Endodermal cell (in vitro differentiated cells): Measurements from ENCODE around the gene DLG1. TPM values are rescaled to one million over a fixed set of nuclear protein-coding genes. Genes with fewer than 3 reads are reported as not detected.

ENCODE experiments used
- DNase-seq: peaks from one replicate; pipeline ENCODE4 v3.0.0-alpha.2; 2017
- H3K27ac ChIP-seq: 2 replicates; pipeline ENCODE4 v1.5.1; 2013; ENCODE audit warnings: mild to moderate bottlenecking, low read depth, low read length, moderate library complexity
- H3K27me3 ChIP-seq: 2 replicates; pipeline ENCODE4 v1.6.1; 2013; ENCODE audit warnings: mild to moderate bottlenecking, low read length, moderate library complexity; ENCODE audit not compliant: insufficient read depth, control insufficient read depth, poor library complexity, severe bottlenecking
- H3K36me3 ChIP-seq: 2 replicates; pipeline ENCODE4 v1.7.0; 2013; ENCODE audit warnings: mild to moderate bottlenecking, low read length, moderate library complexity; ENCODE audit not compliant: control insufficient read depth, insufficient read depth
- H3K4me1 ChIP-seq: one replicate; pipeline ENCODE4 v1.7.0; 2013; ENCODE audit warnings: low read length; ENCODE audit not compliant: control insufficient read depth, insufficient read depth
- H3K4me3 ChIP-seq: 2 replicates; pipeline ENCODE4 v1.5.1; 2013; ENCODE audit warnings: mild to moderate bottlenecking, low read length, moderate library complexity
- H3K9ac ChIP-seq: 2 replicates; pipeline ENCODE4 v1.6.1; 2013; ENCODE audit warnings: mild to moderate bottlenecking, low read length, moderate library complexity; ENCODE audit not compliant: poor library complexity, severe bottlenecking; ENCODE audit errors: extremely low read depth
- H3K9me3 ChIP-seq: 2 replicates; pipeline ENCODE4 v1.6.1; 2013; ENCODE audit warnings: mild to moderate bottlenecking, low read length, moderate library complexity; ENCODE audit not compliant: control insufficient read depth
- H3K27ac Mint-ChIP-seq: 2 replicates; pipeline ENCODE4 v1.8.0; 2020; ENCODE audit warnings: mixed read lengths
- H3K27me3 Mint-ChIP-seq: 2 replicates; pipeline ENCODE4 v1.8.0; 2021; ENCODE audit warnings: mild to moderate bottlenecking, mixed read lengths; ENCODE audit not compliant: insufficient read depth
- H3K36me3 Mint-ChIP-seq: 2 replicates; pipeline ENCODE4 v1.8.0; 2020; ENCODE audit warnings: low read depth, mixed read lengths
- H3K4me1 Mint-ChIP-seq: 2 replicates; pipeline ENCODE4 v1.8.0; 2020; ENCODE audit warnings: mixed read lengths
- H3K4me3 Mint-ChIP-seq: 2 replicates; pipeline ENCODE4 v1.8.0; 2020; ENCODE audit warnings: mild to moderate bottlenecking, moderate library complexity, mixed read lengths
- H3K9me3 Mint-ChIP-seq: 2 replicates; pipeline ENCODE4 v1.8.0; 2020; ENCODE audit warnings: mild to moderate bottlenecking, mixed read lengths
- WGBS, 2 experiments: methylation state at CpG; one replicate each; pipeline versions ENCODE4 v1.1.5 to v1.1.7; 2013; ENCODE audit warnings: missing lambda C conversion rate in 2 of 2, mixed read lengths in 1 of 2; ENCODE audit not compliant: insufficient coverage in 1 of 2, insufficient read length in 1 of 2; 5-methylcytosine and 5-hydroxymethylcytosine counted together
- total RNA-seq, 2 donors: library from RNA; stranded (reverse); fragmentation: NEBNext Ultra II Directional in 1 of 2; extraction: Animal tissue kit (Norgen Biotek cat#: 25700) in 1 of 2; gene quantifications; 2 replicates in 1 of 2; 3 replicates in 1 of 2; pipeline ENCODE4 v1.2.1, GENCODE V29; 2021
- TF ChIP-seq, protein P1 (sequence below): fragments of 200-600 bp; sonication (generic); conservative IDR thresholded peaks from 2 replicates; pipeline ENCODE4 v1.5.0; 2021; ENCODE audit warnings: antibody characterized with exemption, mild to moderate bottlenecking

DLG1 gene
- total RNA-seq, 2 donors from 2014 or later = 78.7 to 96.9 TPM

DNA sequence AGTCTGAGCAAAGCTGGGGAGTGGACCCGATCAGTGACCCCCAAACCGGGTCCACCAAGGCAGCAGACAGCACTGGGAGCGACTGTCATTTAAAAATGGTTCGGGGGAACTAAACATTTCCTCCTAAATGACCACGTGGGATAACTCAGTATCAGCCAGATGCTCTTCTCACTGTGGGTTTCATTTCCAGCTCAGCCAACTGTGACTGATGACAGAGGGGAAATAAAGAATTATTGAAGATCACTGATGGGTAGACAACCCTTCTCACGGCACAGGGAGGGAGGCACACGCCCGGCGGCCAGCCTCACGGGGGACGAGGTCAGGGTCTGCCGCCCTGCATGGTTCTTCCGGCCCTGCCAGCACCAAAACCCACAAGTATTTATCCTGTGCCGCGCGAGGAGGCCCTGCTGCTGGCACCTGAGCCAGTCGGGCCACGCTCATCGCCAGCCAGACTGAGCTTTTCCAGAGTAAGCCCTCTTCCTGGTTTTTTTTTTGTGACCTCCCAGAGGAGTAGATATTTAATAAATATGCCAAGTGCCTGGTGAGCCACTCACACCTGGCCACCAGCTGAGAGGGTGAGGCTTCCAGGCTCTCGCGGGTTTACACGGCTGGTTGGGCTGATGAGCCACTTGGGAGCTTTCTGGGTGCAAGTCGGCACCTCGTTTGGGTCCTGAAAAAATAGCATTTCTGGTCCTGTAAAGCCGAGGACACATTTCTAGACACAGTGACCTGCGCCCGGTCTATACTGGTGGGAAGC is 275.0 kb downstream of the DLG1 start:
- Histone ChIP-seq H3K36me3 (no peaks in the 10 kb centered on the region), H3K4me1 (no peaks in the 10 kb centered on the region), H3K9me3 (no peaks in the 10 kb centered on the region), H3K27me3 (peaks cover 7% of the 10 kb centered on the region), H3K9ac (no peak overlapping the region), H3K4me3 (no peak overlapping the region), H3K27ac (no peak overlapping the region)
- no peaks in the 10 kb centered on the region for H3K9me3 Mint-ChIP-seq
- H3K36me3 Mint-ChIP-seq = peaks cover 5% of the 10 kb centered on the region
- DNase-seq = peak; percentile 43
- H3K27ac Mint-ChIP-seq = no peak overlapping the region
- peaks cover 17% of the 10 kb centered on the region for H3K4me1 Mint-ChIP-seq
- whole genome bisulfite sequencing, 2 experiments = 85 to 87% methylated on average over 14 to 27 of the region's 27 CpGs
- H3K4me3 Mint-ChIP-seq = no peak overlapping the region
- TF ChIP-seq, protein P1, sequence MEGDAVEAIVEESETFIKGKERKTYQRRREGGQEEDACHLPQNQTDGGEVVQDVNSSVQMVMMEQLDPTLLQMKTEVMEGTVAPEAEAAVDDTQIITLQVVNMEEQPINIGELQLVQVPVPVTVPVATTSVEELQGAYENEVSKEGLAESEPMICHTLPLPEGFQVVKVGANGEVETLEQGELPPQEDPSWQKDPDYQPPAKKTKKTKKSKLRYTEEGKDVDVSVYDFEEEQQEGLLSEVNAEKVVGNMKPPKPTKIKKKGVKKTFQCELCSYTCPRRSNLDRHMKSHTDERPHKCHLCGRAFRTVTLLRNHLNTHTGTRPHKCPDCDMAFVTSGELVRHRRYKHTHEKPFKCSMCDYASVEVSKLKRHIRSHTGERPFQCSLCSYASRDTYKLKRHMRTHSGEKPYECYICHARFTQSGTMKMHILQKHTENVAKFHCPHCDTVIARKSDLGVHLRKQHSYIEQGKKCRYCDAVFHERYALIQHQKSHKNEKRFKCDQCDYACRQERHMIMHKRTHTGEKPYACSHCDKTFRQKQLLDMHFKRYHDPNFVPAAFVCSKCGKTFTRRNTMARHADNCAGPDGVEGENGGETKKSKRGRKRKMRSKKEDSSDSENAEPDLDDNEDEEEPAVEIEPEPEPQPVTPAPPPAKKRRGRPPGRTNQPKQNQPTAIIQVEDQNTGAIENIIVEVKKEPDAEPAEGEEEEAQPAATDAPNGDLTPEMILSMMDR = no peak
- peaks cover 16% of the 10 kb centered on the region for H3K27me3 Mint-ChIP-seq

DNA sequence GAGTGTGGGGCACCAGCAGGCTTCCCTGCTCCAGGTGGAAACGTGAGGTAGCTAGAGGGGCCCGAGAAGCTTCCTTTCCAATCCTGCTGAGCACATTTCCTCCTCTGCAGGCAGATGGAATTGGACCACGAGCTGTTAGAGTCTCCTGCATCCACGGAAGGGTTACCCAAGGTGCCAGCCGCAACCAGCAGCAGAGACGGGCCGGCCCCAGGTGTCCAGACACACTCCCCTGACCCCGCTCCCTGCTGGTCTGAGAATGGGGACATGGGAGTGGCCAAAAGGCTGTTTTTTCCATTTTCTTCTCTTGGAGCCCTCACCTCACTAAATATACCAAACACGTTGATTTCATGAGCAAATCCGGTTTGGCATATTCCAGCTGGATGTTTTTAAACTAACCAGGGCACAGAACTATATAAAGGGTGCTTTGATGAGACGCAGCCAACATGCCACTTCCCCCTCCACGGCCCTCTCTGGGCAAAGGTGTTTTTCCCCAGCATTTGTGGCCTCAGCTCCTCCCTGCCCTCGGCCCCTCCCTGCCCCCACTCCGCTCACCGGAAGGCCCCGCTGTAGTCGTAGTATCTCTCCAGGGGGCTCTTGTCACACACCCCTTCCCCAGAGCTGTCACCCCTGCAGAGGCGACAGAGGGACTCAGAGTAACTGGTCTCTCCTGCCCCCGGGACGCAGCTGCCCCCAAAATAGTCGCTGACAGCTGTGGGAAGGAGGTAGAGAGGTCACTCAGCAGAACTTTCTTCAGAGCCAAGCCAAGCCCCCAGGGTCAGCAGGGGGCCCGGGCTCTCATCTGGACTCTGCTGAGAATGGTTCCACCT is 275.8 kb downstream of the DLG1 start:
- H3K4me1 ChIP-seq = no peaks in the 10 kb centered on the region
- no peaks in the 10 kb centered on the region for H3K9me3 Mint-ChIP-seq
- WGBS, 2 experiments = 61 to 63% methylated on average over 12 to 22 of the region's 22 CpGs
- H3K27ac ChIP-seq = no peak overlapping the region
- no peaks in the 10 kb centered on the region for H3K9me3 ChIP-seq
- peaks cover 17% of the 10 kb centered on the region for H3K4me1 Mint-ChIP-seq
- no peak overlapping the region for H3K9ac ChIP-seq
- no peak overlapping the region for H3K4me3 ChIP-seq
- H3K27ac Mint-ChIP-seq = no peak overlapping the region
- H3K27me3 Mint-ChIP-seq = peaks cover 13% of the 10 kb centered on the region
- TF ChIP-seq, protein P1 = no peak
- no peaks in the 10 kb centered on the region for H3K36me3 ChIP-seq
- peaks cover 5% of the 10 kb centered on the region for H3K36me3 Mint-ChIP-seq
- H3K4me3 Mint-ChIP-seq = no peak overlapping the region
- peak; percentile 58 for DNase-seq
- no peaks in the 10 kb centered on the region for H3K27me3 ChIP-seq

DNA sequence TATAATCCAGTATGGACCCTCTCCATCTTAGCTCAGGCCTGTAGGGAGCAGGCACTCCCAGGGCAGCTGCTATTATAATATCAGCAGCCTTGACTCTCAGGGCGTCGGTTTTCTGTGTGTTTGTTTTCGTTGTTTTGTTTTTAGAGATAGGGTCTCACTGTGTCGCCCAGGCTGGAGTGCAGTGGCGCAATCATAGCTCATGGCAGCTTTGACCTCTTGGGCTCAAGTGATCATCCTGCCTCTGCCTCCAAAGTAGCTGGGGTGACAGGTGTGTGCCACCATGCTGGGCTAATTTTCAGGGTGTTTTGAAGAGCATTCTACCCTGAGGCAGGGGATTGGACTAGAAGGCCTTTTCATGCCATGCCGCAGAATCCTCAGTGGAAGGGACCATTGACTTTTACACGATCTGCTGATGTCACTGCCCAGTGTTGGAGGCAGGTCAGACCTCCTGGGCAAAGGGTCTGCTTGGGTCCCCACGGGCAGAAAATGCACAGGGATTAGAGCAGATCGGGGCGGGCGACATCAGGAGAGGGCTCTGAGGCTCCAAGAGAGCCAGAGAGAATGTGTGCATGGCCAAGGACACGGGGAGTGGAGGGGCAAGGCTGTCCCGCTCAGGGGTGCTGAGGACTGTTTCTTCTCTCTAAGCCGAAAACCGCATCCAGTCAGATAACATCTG is 276.5 kb downstream of the DLG1 start:
- Histone ChIP-seq H3K4me3 (no peak overlapping the region), H3K4me1 (no peaks in the 10 kb centered on the region), H3K9ac (no peak overlapping the region), H3K9me3 (no peaks in the 10 kb centered on the region), H3K36me3 (no peaks in the 10 kb centered on the region), H3K27ac (no peak overlapping the region), H3K27me3 (no peaks in the 10 kb centered on the region)
- TF ChIP-seq, protein P1 = no peak
- Mint-ChIP-seq H3K9me3 (no peaks in the 10 kb centered on the region), H3K4me3 (no peak overlapping the region), H3K27ac (no peak overlapping the region), H3K27me3 (peaks cover 13% of the 10 kb centered on the region), H3K36me3 (peaks cover 5% of the 10 kb centered on the region), H3K4me1 (peaks cover 17% of the 10 kb centered on the region)
- WGBS, 2 experiments = 89 to 91% methylated on average over 14 to 15 of the region's 15 CpGs
- DNase-seq = no peak
